ENCODE data around the gene ATG4D.
A peak's percentile ranks its signal among the peaks of the same experiment; 100 is the strongest.

Gene ATG4D

GRCh38 chr19:10543420-10544241 lies at the start of gene ATG4D:
TSS of gene ATG4D (plus strand) at chr19:10543904. CDS start at chr19:10544091, 187 bp downstream.
- peak; percentile 69 for DNase-seq (ENCODE audit: low read depth)

GRCh38 chr19:10497371-10497770 lies 46.3 kb upstream of the ATG4D start:
- no peak for DNase-seq (ENCODE audit: low read depth)

GRCh38 chr19:10499550-10500246 lies 44.0 kb upstream of the ATG4D start:
- DNase-seq (ENCODE audit: low read depth): no peak

- no peak for DNase-seq (ENCODE audit: low read depth)
These were observed 43.5 kb upstream of the ATG4D start for GRCh38 chr19:10500247-10500592.

- DNase-seq (ENCODE audit: low read depth): no peak
These were observed 41.7 kb upstream of the ATG4D start for GRCh38 chr19:10501971-10502523.

- peak; percentile 81 for DNase-seq (ENCODE audit: low read depth)
These were observed 41.1 kb upstream of the ATG4D start for GRCh38 chr19:10502524-10503001.

GRCh38 chr19:10503002-10503789 lies 40.5 kb upstream of the ATG4D start, which contains the start of gene KEAP1:
TSS of gene KEAP1 (minus strand) at chr19:10503356. CDS start at chr19:10500033, 3,323 bp downstream.
- DNase-seq (ENCODE audit: low read depth): no peak

GRCh38 chr19:10505583-10506229 lies 38.0 kb upstream of the ATG4D start:
- peak; percentile 65 for DNase-seq (ENCODE audit: low read depth)

- no peak for DNase-seq (ENCODE audit: low read depth)
These were observed 35.7 kb upstream of the ATG4D start for GRCh38 chr19:10508036-10508435.

GRCh38 chr19:10508707-10509106 lies 35.0 kb upstream of the ATG4D start:
- DNase-seq (ENCODE audit: low read depth): no peak

- no peak for DNase-seq (ENCODE audit: low read depth)
These were observed 33.4 kb upstream of the ATG4D start for GRCh38 chr19:10510301-10510802.

GRCh38 chr19:10513223-10513622 lies 30.5 kb upstream of the ATG4D start:
- DNase-seq (ENCODE audit: low read depth): no peak

- no peak for DNase-seq (ENCODE audit: low read depth)
These were observed 29.2 kb upstream of the ATG4D start for GRCh38 chr19:10514211-10515145.

GRCh38 chr19:10516064-10516385 lies 27.7 kb upstream of the ATG4D start:
- DNase-seq (ENCODE audit: low read depth): no peak

GRCh38 chr19:10516671-10517286 lies 26.9 kb upstream of the ATG4D start:
- DNase-seq (ENCODE audit: low read depth): no peak

- DNase-seq (ENCODE audit: low read depth): no peak
These were observed 26.3 kb upstream of the ATG4D start, which contains the start of gene S1PR5 for GRCh38 chr19:10517361-10517759. TSS of gene S1PR5 (minus strand) at chr19:10517447. CDS start at chr19:10515011, 2,436 bp downstream.

GRCh38 chr19:10517760-10518443 lies 25.8 kb upstream of the ATG4D start:
- no peak for DNase-seq (ENCODE audit: low read depth)

- no peak for DNase-seq (ENCODE audit: low read depth)
These were observed 25.0 kb upstream of the ATG4D start for GRCh38 chr19:10518444-10519361.

Data from stimulated activated CD8-positive, alpha-beta memory T cell treated with anti-CD3 and anti-CD28 coated beads, Interleukin-12 subunit alpha, Interleukin-12 subunit beta, amount 100 ng/mL, for 1 hour (primary cell).